KMS-11 (cell line): ENCODE results near the gene VPS18.
A peak's percentile ranks its signal among the peaks of the same experiment; 100 is the strongest.

Experiments
- H2AFZ ChIP-seq: fragments of 200-600 bp; sonication (generic); 2 replicates; pipeline ENCODE4 v1.6.1; 2016; ENCODE audit warnings: antibody characterized with exemption, mixed run types, low read depth
- H3K27ac ChIP-seq: fragments of 200-600 bp; sonication (generic); 2 replicates; pipeline ENCODE4 v1.6.1; 2016; ENCODE audit warnings: mild to moderate bottlenecking, mixed run types
- H3K27me3 ChIP-seq: fragments of 200-600 bp; sonication (generic); 2 replicates; pipeline ENCODE4 v1.6.1; 2017; ENCODE audit warnings: mild to moderate bottlenecking, low read depth, mixed run types, moderate library complexity; ENCODE audit not compliant: insufficient read depth
- H3K36me3 ChIP-seq: fragments of 200-600 bp; sonication (generic); 2 replicates; pipeline ENCODE4 v1.6.1; 2017; ENCODE audit warnings: mild to moderate bottlenecking, mixed run types; ENCODE audit not compliant: insufficient read depth
- H3K4me1 ChIP-seq: fragments of 200-600 bp; sonication (generic); 2 replicates; pipeline ENCODE4 v1.6.1; 2016; ENCODE audit warnings: mild to moderate bottlenecking, low read depth, mixed run types; ENCODE audit not compliant: poor library complexity, severe bottlenecking
- H3K4me2 ChIP-seq: fragments of 200-600 bp; sonication (generic); 2 replicates; pipeline ENCODE4 v1.7.0; 2016; ENCODE audit warnings: mild to moderate bottlenecking, mixed run types
- H3K4me3 ChIP-seq: fragments of 200-600 bp; sonication (generic); IDR thresholded peaks from 2 replicates; pipeline ENCODE4 v1.6.1; 2017; ENCODE audit warnings: low read depth, low read length, mixed read lengths; ENCODE audit not compliant: insufficient read depth
- H3K79me2 ChIP-seq: fragments of 200-600 bp; sonication (generic); 2 replicates; pipeline ENCODE4 v1.6.1; 2016; ENCODE audit warnings: low read depth, mixed run types; ENCODE audit not compliant: insufficient read depth
- H3K9ac ChIP-seq: fragments of 200-600 bp; sonication (generic); 2 replicates; pipeline ENCODE4 v1.6.1; 2016; ENCODE audit warnings: mild to moderate bottlenecking, mixed run types
- H4K20me1 ChIP-seq: fragments of 200-600 bp; sonication (generic); 2 replicates; pipeline ENCODE4 v1.6.1; 2016; ENCODE audit warnings: mild to moderate bottlenecking, mixed run types; ENCODE audit not compliant: insufficient read depth
- CTCF ChIP-seq: fragments of 200-600 bp; sonication (generic); conservative IDR thresholded peaks from 2 replicates; pipeline ENCODE4 v1.6.1; 2017; ENCODE audit warnings: low read depth, mild to moderate bottlenecking, antibody characterized with exemption, low read length, moderate library complexity, mixed read lengths

Gene VPS18

GRCh38 chr15:40881351-40881750 is 12.9 kb upstream of the VPS18 start:
- Histone ChIP-seq H3K9ac (no peak overlapping the region), H3K27me3 (no peaks in the 10 kb centered on the region), H3K27ac (no peak overlapping the region), H3K4me1 (peaks cover 19% of the 10 kb centered on the region), H4K20me1 (no peaks in the 10 kb centered on the region), H3K36me3 (no peaks in the 10 kb centered on the region), H3K4me2 (no peak overlapping the region), H2AFZ (no peak overlapping the region), H3K79me2 (no peaks in the 10 kb centered on the region), H3K4me3 (no peak overlapping the region)
- no peak for TF ChIP-seq CTCF

GRCh38 chr15:40886586-40886985 is 7.7 kb upstream of the VPS18 start:
- Histone ChIP-seq H3K36me3 (no peaks in the 10 kb centered on the region), H3K9ac (no peak overlapping the region), H3K27ac (no peak overlapping the region), H3K4me2 (no peak overlapping the region), H4K20me1 (no peaks in the 10 kb centered on the region), H3K79me2 (no peaks in the 10 kb centered on the region), H3K4me3 (no peak overlapping the region), H2AFZ (no peak overlapping the region), H3K4me1 (peaks cover 18% of the 10 kb centered on the region), H3K27me3 (no peaks in the 10 kb centered on the region)
- TF ChIP-seq CTCF = no peak

- H2AFZ ChIP-seq = no peak overlapping the region
- TF ChIP-seq CTCF = no peak
Measured at GRCh38 chr15:40889112-40889511, 5.1 kb upstream of the VPS18 start.

GRCh38 chr15:40891138-40891537 is 3.1 kb upstream of the VPS18 start:
- Histone ChIP-seq H2AFZ (peak overlapping the region; percentile 7; the same call in 1 of the 2 replicates), H3K4me3 (no peak overlapping the region), H3K9ac (no peak overlapping the region), H3K79me2 (peaks cover 7% of the 10 kb centered on the region; the same call in 1 of the 2 replicates), H3K4me1 (peaks cover 25% of the 10 kb centered on the region), H3K27ac (no peak overlapping the region), H3K4me2 (peak overlapping the region; percentile 4; the same call in 1 of the 2 replicates), H3K36me3 (no peaks in the 10 kb centered on the region), H3K27me3 (no peaks in the 10 kb centered on the region), H4K20me1 (no peaks in the 10 kb centered on the region)
- TF ChIP-seq CTCF = no peak

More at GRCh38 chr15:40889112-40889511, 5.1 kb upstream of the VPS18 start:
- Histone ChIP-seq H3K27me3 (no peaks in the 10 kb centered on the region), H3K9ac (no peak overlapping the region), H3K4me2 (no peak overlapping the region), H3K4me1 (peaks cover 30% of the 10 kb centered on the region), H3K27ac (no peak overlapping the region), H3K79me2 (no peaks in the 10 kb centered on the region), H3K36me3 (no peaks in the 10 kb centered on the region), H3K4me3 (no peak overlapping the region), H4K20me1 (no peaks in the 10 kb centered on the region)
